ENCODE results near the gene PLCL2.

GRCh38 chr3:16840101-16840424, 44.7 kb upstream of the PLCL2 start:
- TF ChIP-seq POLR2A (IDR thresholded peaks at IDR 0.05) = no peak
- no peak for TF ChIP-seq CTCF (IDR thresholded peaks at IDR 0.05)

Data from body of pancreas (tissue), 4 donors.